Renal cortical epithelial cell (primary cell): Measurements from ENCODE around the gene GBA2. TPM values are rescaled to one million over a fixed set of nuclear protein-coding genes. Genes with fewer than 3 reads are reported as not detected.

Experiments
- DNase-seq: peaks from one replicate; pipeline ENCODE4 v3.0.0-alpha.2; 2011; ENCODE audit warnings: low read depth
- total RNA-seq: library from RNA; depleted of rRNA; stranded (reverse); fragments of >200 nt; gene quantifications from 2 replicates; pipeline ENCODE4 v1.2.3, GENCODE V29; 2014

GBA2 gene
- total RNA-seq, 1 donor from 2014 or later = 46.9 TPM

DNA sequence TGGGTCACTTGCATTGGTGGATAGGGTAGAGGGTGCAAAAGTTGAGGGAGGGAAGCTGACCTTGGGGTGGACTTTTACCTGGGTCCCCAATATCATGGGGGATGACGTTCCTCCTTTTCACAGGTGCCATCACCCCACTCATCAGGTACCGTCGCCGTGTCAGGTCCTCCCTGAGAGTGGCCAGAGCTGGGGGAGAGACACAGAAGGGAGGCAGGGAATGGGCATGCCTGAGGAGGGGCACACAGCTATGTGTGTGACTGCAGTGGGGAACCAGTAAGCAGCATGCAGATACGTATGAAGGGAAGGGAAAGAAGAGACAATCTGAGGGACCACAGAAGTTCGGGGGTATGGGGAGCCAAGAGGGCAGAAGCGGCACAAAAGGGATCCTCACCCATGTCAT, 10.1 kb downstream of the GBA2 start:
- DNase-seq = no peak

DNA sequence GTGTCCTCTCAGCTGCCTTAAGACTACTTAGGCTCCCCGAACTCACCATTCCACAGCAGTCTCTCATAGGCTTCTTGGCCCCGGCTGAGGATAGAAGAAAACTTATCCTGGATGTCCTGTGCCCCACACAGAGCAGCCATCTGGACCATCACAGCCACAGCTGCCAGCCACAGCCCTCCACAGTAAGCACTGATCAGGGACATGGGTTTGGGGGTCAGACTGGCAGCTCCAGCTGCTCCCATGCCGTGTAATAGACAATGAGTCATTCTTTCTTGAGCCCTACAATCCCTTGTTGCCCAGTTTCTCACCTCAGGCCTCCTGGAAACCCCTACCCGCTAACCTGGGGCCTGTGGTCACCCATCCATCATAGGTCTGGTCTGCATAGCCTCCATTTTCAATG, 10.8 kb downstream of the GBA2 start:
- no peak for DNase-seq

DNA sequence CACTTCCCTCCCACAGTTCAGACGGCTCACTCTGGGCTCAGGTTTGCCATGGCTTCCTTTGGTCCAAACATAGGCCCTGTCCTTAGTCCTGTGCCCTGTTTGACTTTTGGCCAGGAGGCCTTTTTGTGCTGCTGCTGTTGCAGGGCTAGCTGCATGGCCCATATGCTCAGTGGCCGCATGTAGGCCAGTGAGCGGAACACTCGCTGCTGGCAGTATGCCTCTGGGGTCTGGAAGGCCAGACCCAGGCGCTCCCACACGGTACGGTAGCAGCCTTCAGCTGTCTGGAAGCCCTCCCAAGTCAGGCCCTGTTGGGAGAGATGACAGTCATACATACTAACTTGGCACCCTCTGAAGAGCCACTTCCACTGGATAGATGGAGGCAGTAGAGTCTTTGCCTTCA, 11.9 kb downstream of the GBA2 start:
- no peak for DNase-seq

DNA sequence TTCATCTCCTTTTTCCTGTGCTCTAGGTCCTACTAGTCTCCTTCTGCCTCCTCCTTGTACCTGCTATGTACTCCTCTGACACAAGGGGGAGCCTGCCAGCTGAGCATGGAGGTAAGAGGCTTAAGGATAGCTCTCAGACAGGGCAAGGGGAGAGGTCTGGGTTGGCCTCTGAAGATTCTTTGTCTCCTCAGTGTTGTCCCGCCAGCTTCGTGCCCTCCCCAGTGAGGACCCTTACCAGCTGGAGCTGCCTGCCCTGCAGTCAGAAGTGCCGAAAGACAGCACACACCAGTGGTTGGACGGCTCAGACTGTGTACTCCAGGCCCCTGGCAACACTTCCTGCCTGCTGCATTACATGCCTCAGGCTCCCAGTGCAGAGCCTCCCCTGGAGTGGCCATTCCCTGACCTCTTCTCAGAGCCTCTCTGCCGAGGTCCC, 12.8 kb downstream of the GBA2 start:
- peak; percentile 71 for DNase-seq

DNA sequence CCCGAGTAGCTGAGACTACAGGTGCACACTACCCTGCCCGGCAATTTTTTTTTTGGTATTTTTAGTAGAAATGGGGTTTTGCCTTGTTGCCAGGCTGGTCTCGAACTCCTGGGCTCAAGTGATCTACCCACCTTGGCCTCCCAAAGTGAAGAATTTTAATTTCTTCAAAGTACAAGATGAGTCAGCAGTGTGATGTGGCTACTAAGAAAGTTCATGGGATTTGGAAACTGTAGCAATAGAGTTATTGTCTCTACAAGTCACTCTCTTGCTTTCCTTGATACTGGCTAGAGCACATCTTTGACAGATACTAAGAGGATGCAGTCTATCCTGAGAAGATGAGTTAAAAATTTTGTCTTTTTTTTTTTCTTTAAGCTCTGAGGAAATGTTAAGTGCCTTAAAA, 14.9 kb downstream of the GBA2 start:
- no peak for DNase-seq

DNA sequence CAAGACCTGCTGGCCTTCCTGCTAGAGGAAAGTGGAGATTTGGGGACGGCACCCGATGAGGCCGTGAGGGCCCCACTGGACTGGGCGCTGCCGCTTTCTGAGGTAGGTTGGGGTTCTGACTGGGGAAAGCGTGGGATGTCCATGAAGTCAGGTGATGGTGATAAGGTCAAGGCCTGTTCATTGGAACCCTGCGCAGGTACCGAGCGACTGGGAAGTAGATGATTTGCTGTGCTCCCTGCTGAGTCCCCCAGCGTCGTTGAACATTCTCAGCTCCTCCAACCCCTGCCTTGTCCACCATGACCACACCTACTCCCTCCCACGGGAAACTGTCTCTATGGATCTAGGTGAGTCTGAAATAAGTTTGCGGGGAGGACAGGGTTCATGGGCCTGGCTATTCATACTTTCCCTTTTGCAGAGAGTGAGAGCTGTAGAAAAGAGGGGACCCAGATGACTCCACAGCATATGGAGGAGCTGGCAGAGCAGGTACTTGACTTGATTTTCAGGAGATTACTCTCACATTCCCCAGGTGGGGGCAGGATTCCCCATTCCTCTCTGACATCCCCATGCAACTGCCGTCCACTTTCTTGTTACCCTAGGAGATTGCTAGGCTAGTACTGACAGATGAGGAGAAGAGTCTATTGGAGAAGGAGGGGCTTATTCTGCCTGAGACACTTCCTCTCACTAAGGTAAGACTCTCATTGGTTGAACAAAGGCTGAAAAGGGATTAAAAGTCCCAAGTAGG, 16.1 kb downstream of the GBA2 start:
- peak; percentile 72 for DNase-seq

DNA sequence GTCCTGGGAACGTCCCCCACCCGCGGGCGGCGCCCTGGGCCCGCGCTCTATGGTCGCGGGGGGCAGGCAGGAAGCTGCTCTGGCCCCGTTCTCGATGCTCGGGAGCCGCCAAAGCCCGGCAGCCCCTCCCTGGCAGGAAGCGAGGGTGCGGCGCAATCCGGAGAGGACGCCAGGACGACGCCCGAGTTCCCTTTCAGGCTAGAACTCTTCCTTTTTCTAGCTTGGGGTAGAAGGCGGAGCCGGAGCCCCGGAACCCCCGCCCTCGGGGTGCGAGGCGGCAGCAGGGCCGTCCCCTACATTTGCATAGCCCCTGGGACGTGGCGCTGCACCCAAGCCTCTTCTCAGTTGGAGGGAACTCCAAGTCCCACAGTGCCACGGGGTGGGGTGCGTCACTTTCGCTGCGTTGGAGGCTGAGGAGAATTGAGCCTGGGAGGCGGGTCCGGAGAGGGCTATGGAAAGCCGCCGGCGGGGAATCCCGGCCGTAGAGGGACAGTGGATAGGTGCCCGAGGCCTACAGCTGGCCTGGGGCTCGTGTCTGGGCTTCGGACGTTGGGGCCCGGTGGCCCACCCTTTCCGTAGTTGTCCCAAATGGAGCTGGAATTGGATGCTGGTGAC, 16.7 kb downstream of the GBA2 start, which contains the start of the genes CREB3 and TLN1:
Gene CREB3 (plus strand): TSS at position 482 of the 615 bp plus-strand sequence. CDS start 107 bp downstream, at position 589.
Gene TLN1 (minus strand): TSS at position 11 of the 615 bp plus-strand sequence. CDS start 6,501 bp downstream, outside the sequence.
- peak; percentile 96 for DNase-seq

DNA sequence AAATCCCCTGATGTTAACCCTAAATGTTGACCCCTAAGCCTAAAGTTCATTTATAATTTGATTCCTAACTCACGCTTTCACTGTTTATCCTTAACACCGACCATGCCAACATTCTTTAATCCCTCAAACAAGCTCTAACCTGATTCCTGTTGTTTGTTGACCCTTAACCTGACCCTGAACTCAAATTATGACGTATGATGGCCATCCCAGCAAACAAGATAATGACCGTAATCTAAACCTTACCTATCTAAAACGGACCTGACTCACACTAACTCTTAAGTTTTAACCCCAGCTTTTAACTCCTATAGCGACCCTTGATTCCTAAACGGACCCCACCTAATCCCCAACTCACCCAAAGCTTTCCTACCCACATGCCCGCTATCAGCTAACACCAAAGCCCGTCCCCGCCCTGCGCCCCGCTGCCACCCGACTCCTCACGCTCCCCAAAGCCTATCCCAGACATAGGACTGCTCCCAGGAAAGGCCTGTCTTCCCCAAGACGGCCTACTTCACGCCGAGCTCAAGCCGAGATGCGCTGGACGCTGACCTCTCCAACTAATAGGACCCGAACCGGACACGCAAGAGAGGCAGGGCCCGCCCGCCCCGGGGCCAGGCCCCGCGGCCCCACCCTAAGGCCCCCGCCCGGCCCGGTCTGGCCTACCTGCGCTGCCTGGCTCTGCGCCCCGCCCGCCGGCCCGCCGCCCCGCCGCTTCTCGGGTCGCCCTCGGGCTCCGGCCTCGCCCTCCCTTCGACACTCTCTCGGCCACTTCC, 17.4 kb downstream of the GBA2 start:
- DNase-seq = no peak

DNA sequence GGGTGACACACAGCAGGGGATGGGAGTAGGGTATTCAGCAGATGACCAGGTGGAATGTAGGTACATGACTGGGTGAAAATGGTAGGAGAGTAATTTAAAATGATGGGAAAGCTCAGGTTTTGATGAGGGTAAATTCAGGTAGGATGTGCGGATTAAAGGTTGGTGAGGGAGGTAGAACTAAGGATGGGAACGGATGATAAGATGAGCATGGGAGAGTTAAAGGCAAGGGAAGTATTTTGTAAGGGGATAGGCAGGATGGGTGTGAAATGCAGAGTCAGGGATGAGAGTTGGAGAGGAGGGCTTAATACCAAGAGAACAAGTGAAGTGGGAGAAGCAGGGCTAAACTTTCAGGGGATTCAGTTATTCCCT, 18.6 kb downstream of the GBA2 start:
- no peak for DNase-seq

DNA sequence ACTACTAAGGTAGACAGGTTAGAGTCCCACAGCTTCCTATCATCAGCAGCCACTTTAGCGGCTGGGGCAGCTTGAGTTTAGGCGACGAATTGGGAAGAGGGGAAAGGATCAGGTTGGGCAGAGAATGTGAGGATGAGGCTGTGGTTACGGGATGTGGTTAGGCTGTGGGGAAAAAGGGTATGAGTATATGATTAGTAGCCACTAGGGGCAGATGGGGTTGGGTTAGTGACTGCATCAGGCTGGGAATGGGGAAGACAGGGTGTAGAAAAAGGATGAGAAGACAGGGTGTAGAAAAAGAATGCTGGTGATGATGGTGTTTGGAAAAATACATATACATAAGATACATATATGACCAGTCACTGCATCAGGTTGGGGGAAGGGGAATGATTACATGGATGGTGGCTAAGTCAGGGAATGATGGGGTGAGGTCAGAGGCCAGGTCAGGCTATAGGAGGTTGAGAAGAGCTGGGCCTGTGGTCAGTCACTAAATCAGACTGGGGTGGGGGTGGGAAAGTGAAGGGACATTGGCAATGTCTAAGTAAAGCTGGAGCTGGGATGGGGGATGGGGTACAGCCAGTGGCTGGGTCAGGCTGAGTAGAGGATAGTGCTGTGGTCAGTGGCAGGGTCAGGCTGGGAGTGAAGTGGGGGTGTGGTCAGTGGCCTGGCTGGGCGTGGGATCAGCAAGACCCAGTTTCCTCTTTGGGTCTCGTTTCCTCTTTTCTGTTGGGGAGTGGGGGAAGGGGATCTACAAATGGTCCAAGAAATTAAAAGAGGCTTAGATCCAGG, 19.1 kb downstream of the GBA2 start:
- peak; percentile 71 for DNase-seq

DNA sequence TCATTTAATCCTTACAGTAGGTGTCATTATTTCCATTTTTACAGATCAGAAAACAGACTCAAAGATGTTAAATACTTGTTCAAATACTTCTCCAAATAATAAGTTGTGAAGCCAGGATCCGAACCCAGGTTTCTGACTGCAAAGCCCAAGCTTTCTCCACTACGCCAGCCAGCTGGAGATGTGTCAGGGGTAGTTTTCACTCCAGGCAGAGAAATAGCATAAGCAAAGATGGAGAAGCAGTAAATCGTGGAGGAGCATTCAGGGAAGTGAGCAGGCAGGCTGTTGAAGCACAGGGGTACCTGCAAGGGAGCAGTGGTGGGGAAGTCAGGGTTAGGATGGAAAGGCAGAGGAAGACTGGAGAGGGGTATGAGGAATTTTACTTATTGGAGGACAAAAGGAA, 19.9 kb downstream of the GBA2 start:
- DNase-seq = no peak

DNA sequence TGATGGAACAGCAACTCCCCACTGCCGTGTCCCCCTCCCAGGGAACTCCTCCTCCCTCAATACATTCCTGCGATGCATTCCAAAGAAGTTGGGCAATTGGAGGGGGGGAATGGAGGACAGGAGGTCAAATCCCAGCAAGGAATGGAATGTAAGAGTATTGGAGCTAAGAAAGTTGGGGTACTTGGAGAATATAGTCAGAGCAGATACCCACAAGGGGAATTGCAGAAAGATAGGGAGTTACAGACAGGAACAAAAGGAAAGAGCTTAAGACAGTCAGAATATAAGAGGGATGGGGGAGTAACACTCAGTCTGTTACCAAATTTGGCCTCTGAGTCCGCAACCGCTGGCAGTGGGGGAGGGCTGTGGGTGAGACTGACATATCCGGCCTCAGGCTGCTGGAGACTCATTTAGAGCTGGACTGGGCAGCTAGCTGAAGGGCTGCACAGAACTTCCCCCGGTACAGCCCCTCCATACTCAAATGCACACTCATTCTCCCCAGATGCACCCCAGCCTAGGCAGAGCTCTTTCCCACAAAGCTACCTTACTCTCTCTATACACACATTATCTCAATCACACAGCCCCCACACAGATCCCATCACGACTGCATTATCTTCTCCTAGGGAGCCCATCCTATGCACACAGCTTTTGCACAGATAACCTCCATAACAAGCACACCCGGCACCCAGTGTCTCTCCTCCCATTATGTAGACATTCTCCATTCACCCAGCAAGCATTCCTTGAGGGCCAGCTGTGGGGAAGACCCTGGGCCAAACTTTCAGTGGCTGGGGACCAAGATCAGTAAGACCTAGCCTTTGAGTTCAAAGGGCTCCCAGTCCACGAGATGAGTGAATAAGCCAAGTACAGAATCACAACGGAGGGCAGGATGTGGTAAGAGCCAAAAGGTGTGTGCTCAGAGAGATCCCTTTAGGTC, 20.7 kb downstream of the GBA2 start:
- peak; percentile 92 for DNase-seq

DNA sequence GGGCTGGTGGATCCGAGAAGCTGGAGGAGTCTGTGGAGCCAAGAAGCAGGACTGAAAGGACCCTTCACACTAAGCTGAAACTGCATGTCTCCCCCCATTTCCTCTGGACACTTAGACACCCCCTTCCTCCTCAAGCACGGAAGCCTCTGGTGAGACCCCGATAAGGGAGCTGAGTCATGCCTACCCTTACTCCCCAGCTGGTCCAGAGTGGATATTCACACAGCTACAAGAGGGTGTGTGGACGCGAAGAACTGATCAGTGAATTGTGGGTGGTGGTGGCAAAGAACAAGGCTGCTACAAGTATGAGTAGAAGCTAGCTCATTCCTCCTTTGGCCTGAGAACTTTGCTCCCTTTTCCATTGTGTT, 21.4 kb downstream of the GBA2 start:
- DNase-seq = no peak

DNA sequence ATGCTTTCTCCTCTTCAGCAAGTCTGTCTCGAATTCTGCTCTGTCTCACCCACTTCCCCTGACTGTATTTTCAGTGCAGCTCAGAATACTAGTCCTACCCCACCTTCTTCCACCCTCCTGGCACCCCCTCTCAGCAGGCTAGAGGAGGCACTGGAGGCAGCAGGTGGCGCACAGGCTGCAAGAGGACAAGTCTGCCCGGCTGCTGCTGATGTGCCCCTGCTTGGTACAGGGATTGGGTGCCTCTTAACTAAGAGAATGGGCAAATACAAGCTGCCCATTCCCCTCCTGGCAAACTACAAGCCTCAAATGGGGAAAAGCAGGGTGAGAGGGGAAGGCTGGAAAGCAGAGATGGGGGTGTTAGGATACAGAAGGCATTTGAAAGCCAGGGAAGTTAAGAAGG, 22.1 kb downstream of the GBA2 start:
- DNase-seq = peak; percentile 74

DNA sequence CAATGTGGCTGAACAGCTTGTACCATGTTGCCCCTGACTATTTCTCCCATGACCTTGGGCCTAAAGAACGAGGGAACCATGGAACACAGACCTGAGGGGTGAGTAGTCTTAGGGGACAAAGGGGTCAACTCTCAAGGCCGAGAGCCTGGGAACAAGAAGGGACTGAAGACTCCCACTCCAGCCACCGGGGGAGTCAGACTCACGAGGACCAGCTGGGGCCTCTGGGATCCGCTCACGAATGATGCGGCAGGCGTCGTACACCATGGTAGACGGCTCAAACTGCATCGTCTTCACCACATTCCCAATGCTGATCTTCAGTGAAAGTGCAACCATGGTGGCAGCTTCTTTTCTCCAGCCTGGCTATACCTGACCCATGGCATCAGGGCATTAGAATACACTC, 23.7 kb downstream of the GBA2 start:
- no peak for DNase-seq

DNA sequence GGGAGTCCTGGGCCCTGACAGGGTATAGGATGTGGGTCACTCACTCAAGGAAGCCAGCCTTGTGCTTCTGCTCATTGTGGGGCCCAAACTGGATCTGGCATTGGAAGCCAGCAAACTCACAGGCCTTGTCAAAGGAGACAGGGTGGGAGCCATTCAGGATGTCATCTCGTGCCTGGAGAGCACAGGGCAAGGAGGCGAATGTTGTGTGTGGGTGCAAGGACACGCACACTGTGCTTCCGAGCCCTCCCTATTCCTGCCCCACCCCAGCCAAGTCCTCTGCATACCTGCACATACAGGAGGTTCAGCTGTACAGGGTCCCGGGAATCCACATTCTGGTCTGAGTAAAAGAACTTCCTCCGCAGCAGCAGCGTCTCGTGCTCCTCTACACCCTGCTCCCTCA, 25.1 kb downstream of the GBA2 start:
- DNase-seq = no peak

DNA sequence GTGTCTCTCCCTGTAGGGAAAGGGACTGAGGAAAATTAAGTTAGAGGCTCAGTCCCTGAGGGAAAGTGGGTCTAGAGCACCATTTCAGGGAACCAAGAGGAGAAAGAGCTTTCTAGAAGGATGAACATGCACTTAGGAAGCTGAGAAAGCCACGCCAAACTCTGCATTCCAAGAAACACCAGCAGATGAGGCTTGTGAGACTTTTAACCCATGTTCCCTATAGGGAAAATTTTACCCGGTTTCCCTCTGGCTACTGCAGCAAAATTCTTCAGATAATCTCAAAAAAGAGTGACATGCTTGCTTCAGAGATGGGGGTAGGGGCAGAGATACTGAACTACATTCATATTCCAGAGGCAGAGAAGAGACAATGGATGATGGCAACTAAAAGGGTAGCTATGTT, 25.6 kb downstream of the GBA2 start:
- DNase-seq = no peak

DNA sequence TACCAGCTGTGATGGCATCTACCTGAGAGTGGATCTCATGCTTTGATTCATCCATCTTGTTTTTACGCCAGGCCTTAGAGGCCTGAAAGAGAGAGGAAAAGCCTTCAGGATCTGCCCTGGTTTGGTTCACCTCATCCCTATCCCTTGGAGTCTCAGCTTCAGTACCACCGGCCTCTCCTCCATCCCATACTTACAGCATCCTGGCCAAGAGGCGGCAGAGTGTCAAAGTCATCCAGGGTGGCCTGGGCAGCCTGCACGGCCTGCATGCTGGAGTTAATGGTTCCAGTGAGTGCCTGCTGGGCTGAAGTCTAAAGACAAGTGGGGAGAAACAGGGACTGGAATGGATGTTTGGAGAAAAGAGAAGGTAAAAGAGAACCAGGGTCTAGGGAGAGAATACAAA, 29.5 kb downstream of the GBA2 start:
- DNase-seq = no peak

DNA sequence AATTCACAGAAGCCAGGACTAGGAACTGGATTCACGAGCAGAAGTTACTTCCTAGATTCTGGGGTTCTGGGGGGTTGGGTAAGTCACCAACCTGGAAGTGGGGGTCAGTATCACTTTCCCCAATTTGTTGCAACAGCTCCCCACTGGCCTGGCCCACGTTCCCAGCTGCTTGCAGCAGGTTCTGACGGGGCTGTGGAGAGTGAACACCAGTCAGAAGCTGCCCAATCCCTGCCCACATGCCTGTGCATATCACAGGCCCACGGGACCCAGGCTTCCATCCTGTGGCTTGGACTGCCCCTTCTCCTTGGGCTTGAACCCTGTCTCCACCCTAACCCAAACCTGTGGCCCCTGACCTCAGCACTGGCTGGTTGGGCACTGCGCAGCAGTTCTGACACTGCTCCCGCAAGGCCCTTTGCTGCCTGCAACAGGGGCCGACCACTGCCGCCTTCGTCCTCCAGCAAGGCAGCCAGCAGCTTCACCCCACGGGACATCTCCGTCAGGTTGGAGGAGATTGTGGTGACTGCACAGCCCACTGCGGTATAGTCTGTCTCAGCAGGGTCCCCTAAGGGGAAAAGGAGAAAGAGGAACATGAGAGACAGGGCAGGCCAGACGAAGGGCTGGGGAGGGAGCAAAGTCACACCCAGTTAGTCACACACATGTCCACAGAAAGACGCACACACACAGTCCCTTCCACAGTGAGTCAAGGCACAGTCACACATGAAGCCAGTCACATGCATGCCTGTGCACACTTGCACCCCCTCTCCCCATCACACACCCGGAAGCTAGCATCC, 30.1 kb downstream of the GBA2 start:
- no peak for DNase-seq
